K562 (cell line): ENCODE results near the gene ANO10. TPM values are rescaled to one million over a fixed set of nuclear protein-coding genes. Genes with fewer than 3 reads are reported as not detected.

ENCODE experiments used
- ATF1 ChIP-seq, 2 experiments: fragments of 450-650 bp in 1 of 2; IDR thresholded peaks; 2 replicates each; pipeline ENCODE4 v1.6.1; 2016; ENCODE audit warnings: missing compliant biosample characterization in 1 of 2, missing genetic modification characterization in 1 of 2
- ATF6 ChIP-seq: sonication (generic); formaldehyde crosslinking; IDR thresholded peaks from 2 replicates; pipeline ENCODE4 v1.4.0; 2020; ENCODE audit warnings: mild to moderate bottlenecking, missing genetic modification reagents
- CEBPG ChIP-seq, 3 experiments: fragments of 200-800 bp in 1 of 3; sonication (Bioruptor generic) in 1 of 3; sonication (generic) in 1 of 3; formaldehyde crosslinking in 1 of 3; IDR thresholded peaks in 2 of 3; conservative IDR thresholded peaks in 1 of 3; 2 replicates each; pipeline versions ENCODE4 v1.6.1 to v1.8.0; 2016 to 2022; ENCODE audit warnings: missing compliant biosample characterization in 2 of 3, missing genetic modification characterization in 2 of 3, mild to moderate bottlenecking in 1 of 3, missing genetic modification reagents in 1 of 3
- CHCHD3 ChIP-seq: fragments of 250-450 bp; sonication (Bioruptor Pico); IDR thresholded peaks from 2 replicates; pipeline ENCODE4 v2.1.2; 2022; ENCODE audit warnings: mild to moderate bottlenecking
- CREB1 ChIP-seq, 2 experiments: sonication (generic) in 1 of 2; formaldehyde crosslinking in 1 of 2; IDR thresholded peaks; 2 replicates each; pipeline versions ENCODE4 v1.6.1 to v1.8.0; 2012 to 2022; ENCODE audit warnings: inconsistent platforms in 1 of 2, mild to moderate bottlenecking in 1 of 2, missing genetic modification reagents in 1 of 2, moderate library complexity in 1 of 2
- HDAC6 ChIP-seq: IDR thresholded peaks from 2 replicates; pipeline ENCODE4 v1.6.1; 2012; ENCODE audit warnings: low read depth, mild to moderate bottlenecking, control low read depth, inconsistent platforms, low read length, moderate library complexity
- MYC ChIP-seq, 2 experiments: fragments of 250-450 bp in 1 of 2; sonication (Bioruptor Pico) in 1 of 2; IDR thresholded peaks; 2 replicates each; pipeline versions ENCODE4 v1.5.1 to v1.6.1; 2012 to 2021; ENCODE audit warnings: low read depth in 2 of 2, borderline replicate concordance in 1 of 2, improper control_type of control experiment in 1 of 2, low read length in 1 of 2, mild to moderate bottlenecking in 1 of 2, moderate library complexity in 1 of 2
- NFE2 ChIP-seq: IDR thresholded peaks from 2 replicates; pipeline ENCODE4 v1.6.1; 2014; ENCODE audit warnings: antibody characterized with exemption, low read depth
- ZNF133 ChIP-seq: fragments of 250-450 bp; sonication (Bioruptor Pico); IDR thresholded peaks from 2 replicates; pipeline ENCODE4 v1.4.0; 2020; ENCODE audit warnings: mild to moderate bottlenecking
- ZNF175 ChIP-seq: fragments of 200-800 bp; sonication (Bioruptor generic); IDR thresholded peaks from 2 replicates; pipeline ENCODE4 v1.6.1; 2016; ENCODE audit warnings: low read depth, mild to moderate bottlenecking, missing genetic modification characterization, missing compliant biosample characterization
- ZNF780A ChIP-seq: fragments of 250-450 bp; sonication (Bioruptor Pico); IDR thresholded peaks from 2 replicates; pipeline ENCODE4 v1.5.0; 2021; ENCODE audit warnings: mild to moderate bottlenecking
- polyA plus RNA-seq, 8 experiments: library from polyadenylated mRNA; depleted of rRNA in 4 of 8; stranded (reverse) in 5 of 8; unstranded in 3 of 8; fragments of >200 nt; fragmentation: Nextera tagmentation in 2 of 8; fragmentation: Illumina TruSeq in 1 of 8; extraction: Ambion mirVana in 2 of 8; extraction: Trizol in 1 of 8; gene quantifications; 2 replicates each; pipeline versions ENCODE4 v1.2.1 to v1.2.3, GENCODE V29; 2011 to 2014; ENCODE audit warnings: inconsistent platforms in 1 of 8, missing spikeins in 1 of 8
- total RNA-seq, 7 experiments: library from RNA; depleted of rRNA in 6 of 7; stranded (reverse); fragments of >200 nt in 6 of 7; fragmentation: Illumina TruSeq in 2 of 7; extraction: Trizol in 2 of 7; gene quantifications; 2 replicates each; pipeline versions ENCODE4 v1.2.1 to v1.2.3, GENCODE V29; 2011 to 2021; ENCODE audit warnings: low replicate concordance in 1 of 7
- TF ChIP-seq, protein P1 (sequence below): fragments of 250-450 bp; sonication (Bioruptor Pico); IDR thresholded peaks from 2 replicates; pipeline ENCODE4 v1.5.0; 2022; ENCODE audit warnings: mild to moderate bottlenecking

The ANO10 gene
- total and polyA plus RNA-seq, 9 of the 15 experiments (the other 6 are each of a cell fraction or from before 2014, with no cell fraction given), result 6.4 to 46.0 (median 32.3) TPM

DNA sequence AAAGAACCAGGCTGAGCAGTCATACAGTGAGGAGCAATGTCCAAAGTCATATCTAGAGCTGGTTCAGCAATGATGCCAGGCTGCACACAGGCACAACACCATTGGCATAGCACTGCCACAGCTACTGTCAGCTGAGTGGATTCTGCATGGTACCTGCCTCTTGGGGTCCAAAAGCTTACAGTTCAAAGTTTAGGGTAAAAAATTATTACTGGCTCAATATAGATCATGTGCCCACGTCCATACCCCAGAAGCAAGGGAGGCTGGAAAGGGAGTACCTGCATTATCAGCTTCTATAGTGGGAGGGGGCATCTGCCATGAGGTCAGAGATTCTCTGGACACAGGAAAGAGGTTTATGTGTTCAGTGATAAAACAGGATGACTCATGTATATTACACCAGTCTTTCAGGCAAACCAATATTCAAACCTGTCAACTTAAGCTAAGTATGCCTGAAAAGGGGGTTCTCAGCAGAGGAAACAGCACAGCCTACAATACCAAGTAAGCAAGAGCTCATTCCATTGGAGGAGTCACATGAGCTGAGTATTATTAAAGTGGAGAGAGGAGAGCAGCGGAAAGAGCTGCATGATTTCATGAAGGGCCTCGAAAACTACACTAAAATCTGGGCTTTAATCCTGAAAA lies 99.0 kb downstream of the ANO10 start (continued):
- TF ChIP-seq, protein P1, sequence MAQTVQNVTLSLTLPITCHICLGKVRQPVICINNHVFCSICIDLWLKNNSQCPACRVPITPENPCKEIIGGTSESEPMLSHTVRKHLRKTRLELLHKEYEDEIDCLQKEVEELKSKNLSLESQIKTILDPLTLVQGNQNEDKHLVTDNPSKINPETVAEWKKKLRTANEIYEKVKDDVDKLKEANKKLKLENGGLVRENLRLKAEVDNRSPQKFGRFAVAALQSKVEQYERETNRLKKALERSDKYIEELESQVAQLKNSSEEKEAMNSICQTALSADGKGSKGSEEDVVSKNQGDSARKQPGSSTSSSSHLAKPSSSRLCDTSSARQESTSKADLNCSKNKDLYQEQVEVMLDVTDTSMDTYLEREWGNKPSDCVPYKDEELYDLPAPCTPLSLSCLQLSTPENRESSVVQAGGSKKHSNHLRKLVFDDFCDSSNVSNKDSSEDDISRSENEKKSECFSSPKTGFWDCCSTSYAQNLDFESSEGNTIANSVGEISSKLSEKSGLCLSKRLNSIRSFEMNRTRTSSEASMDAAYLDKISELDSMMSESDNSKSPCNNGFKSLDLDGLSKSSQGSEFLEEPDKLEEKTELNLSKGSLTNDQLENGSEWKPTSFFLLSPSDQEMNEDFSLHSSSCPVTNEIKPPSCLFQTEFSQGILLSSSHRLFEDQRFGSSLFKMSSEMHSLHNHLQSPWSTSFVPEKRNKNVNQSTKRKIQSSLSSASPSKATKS (CRISPR knock-in tag), result no peak
- TF ChIP-seq CHCHD3 (CRISPR knock-in tag) (no peak), CEBPG (CRISPR knock-in tag; IDR thresholded peaks at IDR 0.05) (peak; percentile 65; the same call in 1 of the 2 replicates), CEBPG (tag; conservative IDR thresholded peaks at IDR 0.05 in 1 of 2, IDR thresholded peaks at IDR 0.05 in 1 of 2) (peak in 1 of 2 experiments; percentile 36; a peak in 1 of 4 replicates), NFE2 (peak; percentile 86), ZNF780A (CRISPR knock-in tag) (no peak), ZNF175 (CRISPR knock-in tag) (0 out of 2 replicates have a peak, but pooled peaks have one; percentile 0), ATF1 (CRISPR knock-in tag; IDR thresholded peaks at IDR 0.05) (no peak), ATF1 (tag; IDR thresholded peaks at IDR 0.05) (peak; percentile 69), MYC (IDR thresholded peaks at IDR 0.05; ENCODE audit: low read depth, low read length) (peak; percentile 78), MYC (CRISPR knock-in tag; IDR thresholded peaks at IDR 0.05; ENCODE audit: borderline replicate concordance, low read depth) (no peak), HDAC6 (no peak), CREB1 (IDR thresholded peaks at IDR 0.05) (peak; percentile 72), CREB1 (CRISPR knock-in tag; IDR thresholded peaks at IDR 0.05) (peak; percentile 61), ZNF133 (CRISPR knock-in tag) (no peak), ATF6 (CRISPR knock-in tag) (no peak)
- TF ChIP-seq, all 486 proteins: peak for 59
